ENCODE results near the gene ADRA2B.

DNA sequence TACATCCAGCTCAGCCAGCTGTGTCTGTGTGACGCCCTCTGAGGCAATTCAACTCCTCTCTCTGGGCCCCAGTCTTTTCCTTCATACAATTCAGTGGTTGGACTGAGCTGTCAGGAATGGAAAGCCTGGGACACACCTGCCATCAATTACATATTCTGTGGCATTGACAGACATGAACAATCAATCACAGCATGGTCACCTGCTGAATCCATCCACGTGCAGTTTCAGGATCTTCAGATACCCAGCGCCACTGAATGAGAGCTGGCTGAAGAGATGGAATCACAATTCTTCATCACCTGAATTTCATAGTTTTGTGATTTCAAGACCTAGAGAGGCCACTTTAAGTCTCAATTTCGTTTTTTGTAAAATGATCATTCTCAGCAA lies 5.1 kb downstream of the ADRA2B start:
- TF ChIP-seq CTCF (IDR thresholded peaks at IDR 0.05) = no peak
- TF ChIP-seq ZFX (IDR thresholded peaks at IDR 0.05; ENCODE audit: borderline replicate concordance) = no peak
